NCI-H146 (cell line): Measurements from ENCODE around the gene TTC36.
"Not testable (repeated sequence)": the region's sequence is repeated elsewhere in the genome, so short reads cannot be mapped to it uniquely, and the experiment has no call there.

Experiments
- DNase-seq: peaks from one replicate; lab custom pipeline; 2025; lab: John Stamatoyannopoulos, UW

The TTC36 gene, protein sequence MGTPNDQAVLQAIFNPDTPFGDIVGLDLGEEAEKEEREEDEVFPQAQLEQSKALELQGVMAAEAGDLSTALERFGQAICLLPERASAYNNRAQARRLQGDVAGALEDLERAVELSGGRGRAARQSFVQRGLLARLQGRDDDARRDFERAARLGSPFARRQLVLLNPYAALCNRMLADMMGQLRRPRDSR

DNA sequence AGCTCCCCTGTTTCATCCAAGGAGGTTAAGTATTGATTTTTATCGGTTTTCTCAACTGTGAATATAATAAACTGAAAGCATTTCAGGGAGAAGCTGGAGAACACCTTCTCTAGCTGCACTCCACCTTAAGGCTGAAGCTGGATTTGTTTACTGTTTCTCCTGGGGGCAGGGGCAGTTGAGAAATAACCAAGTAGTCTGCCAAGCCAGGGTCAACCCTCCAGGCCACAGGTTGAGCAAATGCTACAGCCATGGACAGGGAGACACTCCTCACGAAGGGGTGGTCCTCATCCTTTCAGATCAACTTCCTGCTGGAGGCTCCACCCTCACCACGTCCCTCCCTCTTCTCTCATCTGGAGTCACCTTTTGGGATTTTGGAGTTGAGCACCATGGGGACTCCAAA is at the start of gene TTC36:
TSS of gene TTC36 (plus strand) at position 366 of the 400 bp plus-strand sequence. CDS start at position 387, 21 bp downstream.
- no peak for DNase-seq

GRCh38 chr11:118481238-118481637 is 46.0 kb upstream of the TTC36 start:
- not testable (repeated sequence) for DNase-seq

- no peak for DNase-seq
Measured at GRCh38 chr11:118484405-118484804, 42.9 kb upstream of the TTC36 start.

DNA sequence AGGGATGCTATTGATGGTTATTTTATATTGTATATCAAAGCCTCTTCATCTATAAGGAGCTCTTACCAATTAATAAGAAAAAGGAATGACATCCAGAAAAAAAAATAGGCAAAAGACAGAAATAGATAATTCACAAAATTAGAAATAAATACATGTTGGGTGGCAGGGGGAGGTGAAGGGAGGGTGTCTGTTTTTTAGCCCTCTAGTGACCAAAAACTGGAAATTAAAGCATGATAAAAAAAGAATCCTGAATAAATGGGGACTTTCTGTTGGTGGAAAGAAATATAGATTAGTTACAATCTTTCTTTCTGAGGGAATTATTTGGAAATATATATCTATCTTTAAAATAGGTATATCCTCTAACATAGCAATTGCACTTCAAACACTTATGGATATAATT is 42.0 kb upstream of the TTC36 start:
- DNase-seq = no peak

DNA sequence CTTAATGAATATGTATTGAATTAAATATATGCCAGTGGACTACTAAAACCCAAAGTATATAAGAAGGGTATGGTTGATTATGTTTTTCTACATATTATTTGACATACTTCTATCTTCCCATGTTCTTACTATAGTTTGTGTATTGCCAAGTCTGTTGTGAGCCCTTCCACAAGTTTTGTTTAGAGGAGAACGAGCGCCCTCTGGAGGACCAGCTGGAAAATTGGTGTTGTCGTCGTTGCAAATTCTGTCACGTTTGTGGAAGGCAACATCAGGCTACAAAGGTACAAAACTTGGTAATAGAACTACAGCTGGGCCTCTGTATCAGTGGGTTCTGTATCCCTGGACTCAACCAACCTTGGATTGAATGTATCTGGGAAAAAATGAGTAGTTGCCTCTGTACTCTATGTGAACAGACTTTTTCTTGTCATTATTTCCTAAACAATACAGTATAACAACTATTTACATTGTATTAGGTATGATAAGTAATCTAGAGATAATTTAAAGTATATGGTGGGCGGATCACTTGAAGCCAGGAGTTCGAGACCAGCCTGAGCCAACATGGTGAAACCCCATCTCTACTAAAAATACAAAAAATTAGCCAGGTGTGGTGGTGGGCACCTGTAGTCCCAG is 38.7 kb upstream of the TTC36 start:
- DNase-seq = peak; percentile 58

DNA sequence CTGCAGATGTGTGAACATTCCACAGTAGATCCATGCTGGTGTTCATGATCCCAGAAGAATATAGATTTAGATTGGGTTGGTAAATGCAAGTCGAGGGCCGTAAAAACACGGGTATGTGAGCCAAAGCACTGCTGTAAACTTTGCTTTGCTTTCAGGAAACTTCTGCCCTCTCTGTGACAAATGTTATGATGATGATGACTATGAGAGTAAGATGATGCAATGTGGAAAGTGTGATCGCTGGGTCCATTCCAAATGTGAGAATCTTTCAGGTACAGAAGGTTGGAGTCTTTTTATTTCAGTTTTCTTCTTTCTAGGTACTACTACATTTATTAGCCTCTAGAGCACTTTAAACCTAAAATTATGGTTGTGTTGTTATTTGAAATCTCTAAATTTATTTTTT is 36.2 kb upstream of the TTC36 start:
- no peak for DNase-seq

- no peak for DNase-seq
Measured at GRCh38 chr11:118497831-118498230, 29.4 kb upstream of the TTC36 start.

- no peak for DNase-seq
Measured at GRCh38 chr11:118503216-118503615, 24.1 kb upstream of the TTC36 start.

DNA sequence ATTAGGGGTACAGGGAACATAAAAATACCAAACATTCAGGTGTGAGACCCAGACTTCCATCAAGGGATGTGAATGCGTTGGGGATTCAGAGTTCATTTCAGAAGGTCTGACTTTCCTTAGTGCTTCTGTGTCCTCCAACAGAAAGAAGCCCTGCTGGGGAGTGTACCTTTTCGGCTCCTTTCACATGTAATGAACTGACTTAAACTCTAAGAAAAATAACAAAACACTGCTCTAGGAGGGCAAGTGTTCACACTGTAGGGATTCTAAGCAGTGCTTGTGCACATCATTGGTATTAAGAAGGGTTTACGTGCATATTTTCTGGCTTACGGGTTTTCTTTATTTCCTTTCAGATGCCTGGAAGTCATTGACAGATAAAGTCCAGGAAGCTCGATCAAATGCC is 15.7 kb upstream of the TTC36 start:
- no peak for DNase-seq

GRCh38 chr11:118514103-118514502 is 13.2 kb upstream of the TTC36 start:
- DNase-seq = no peak

DNA sequence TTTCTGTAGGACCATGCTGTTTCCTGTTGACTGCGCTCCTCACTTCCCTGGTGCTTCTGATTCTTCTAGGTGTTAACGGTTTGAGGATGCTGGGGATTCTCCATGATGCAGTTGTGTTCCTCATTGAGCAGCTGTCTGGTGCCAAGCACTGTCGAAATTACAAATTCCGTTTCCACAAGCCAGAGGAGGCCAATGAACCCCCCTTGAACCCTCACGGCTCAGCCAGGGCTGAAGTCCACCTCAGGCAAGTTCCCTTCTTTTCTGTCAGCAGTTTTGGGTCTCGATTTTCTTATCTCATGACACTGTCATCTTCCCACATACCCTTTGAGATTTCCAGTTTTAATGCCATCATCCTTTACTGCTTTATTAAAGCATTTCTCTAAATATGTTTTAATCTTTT is 7.7 kb upstream of the TTC36 start:
- DNase-seq = no peak

GRCh38 chr11:118521892-118522311 is 5.4 kb upstream of the TTC36 start:
- DNase-seq = no peak

- DNase-seq = no peak
Measured at GRCh38 chr11:118522571-118523072, 4.7 kb upstream of the TTC36 start.

DNA sequence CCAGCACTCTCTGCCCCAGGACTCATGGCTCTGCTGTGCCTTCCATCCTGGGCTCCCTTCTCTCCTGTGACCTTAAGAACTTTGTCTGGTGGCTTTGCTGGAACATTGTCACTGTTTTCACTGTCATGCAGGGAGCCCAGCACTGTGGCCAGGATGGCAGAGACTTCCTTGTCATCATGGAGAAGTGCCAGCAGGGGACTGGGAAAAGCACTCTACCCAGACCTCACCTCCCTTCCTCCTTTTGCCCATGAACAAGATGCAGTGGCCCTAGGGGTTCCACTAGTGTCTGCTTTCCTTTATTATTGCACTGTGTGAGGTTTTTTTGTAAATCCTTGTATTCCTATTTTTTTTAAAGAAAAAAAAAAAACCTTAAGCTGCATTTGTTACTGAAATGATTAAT is 2.9 kb upstream of the TTC36 start:
- no peak for DNase-seq

GRCh38 chr11:118524757-118525470 is 2.4 kb upstream of the TTC36 start:
- DNase-seq = no peak

DNA sequence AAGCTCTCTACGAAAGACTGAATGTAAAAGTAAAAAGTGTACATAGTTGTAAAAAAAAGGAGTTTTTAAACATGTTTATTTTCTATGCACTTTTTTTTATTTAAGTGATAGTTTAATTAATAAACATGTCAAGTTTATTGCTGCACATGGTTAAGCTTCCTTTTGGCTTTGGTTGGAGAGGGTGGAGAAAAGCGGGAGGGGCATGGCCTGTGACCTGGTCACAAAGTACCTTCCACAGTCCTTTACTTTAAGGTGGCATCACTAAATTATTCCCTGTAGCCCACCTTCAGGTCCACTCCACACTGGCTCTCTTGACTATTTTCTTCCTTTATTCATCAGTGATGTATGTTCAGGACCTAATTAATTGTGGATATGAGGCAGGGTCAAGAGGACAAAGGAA is 586 bp upstream of the TTC36 start:
- DNase-seq = no peak

DNA sequence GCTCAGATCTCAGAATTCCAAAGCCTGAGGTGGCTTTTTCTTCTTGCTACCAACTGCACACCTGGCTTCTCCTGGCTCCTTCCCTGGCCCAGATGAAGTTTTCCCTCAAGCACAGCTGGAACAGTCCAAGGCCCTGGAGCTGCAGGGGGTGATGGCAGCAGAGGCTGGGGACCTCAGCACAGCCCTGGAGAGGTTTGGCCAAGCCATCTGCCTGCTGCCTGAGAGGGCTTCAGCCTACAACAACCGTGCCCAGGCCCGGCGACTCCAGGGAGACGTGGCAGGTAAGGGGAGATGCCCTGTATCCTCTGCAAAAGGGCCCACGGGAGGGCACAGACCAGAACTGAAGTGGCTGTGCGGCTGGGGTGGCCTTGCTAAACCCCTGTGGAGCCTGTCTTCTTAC is 1.2 kb downstream of the TTC36 start:
- DNase-seq = no peak

DNA sequence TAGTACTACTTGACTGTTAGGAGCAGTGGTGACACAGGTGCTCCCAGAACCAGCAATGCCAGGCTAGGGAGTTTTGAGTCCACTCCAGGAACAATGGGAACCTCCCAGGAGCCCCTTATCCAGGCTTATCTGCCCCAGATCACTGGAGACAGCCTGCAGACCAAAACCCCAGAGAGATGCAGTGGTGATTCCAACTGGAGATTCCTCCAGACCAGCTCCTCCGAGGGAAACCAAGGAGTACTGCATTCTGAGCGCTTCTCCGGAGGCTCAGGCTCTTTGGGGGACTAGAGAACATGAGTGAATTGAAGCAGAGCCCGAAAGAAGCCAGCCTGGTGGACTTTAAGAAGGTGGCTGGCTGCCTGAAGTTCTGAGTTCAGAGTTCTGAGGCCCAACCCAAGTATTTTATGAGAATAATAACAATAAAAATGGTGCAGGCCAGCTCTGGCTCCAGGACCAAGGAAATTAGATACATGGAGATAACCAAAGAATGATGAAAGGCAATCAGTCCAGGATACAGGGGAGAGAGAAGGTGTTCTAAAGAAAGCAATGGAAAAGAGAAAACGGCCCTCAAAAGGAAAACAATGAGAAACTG is 2.4 kb downstream of the TTC36 start:
- DNase-seq = no peak

DNA sequence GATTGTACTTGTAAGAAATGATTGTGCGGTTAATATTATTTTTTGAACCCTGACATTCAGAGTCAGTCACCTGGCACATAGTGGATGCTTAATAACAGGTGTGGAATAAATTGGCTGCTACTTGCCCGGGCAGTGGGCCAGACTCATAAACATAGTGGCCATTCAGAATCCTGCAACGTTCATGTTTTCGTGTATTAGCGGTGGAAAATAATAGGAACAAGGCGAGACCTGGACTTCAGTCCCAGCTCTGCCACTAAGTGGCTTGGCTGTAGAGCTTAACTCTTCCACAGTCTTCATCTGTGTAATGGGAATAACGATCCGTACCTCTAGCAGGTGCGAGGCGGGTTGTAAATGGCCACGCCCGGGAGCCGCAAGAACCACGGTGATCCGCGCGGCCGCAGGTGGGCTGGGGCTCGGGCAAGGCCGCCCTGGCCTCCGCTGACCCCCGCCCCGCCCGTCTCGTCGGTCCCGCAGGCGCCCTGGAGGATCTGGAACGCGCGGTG is 3.0 kb downstream of the TTC36 start:
- peak; percentile 74 for DNase-seq

GRCh38 chr11:118530683-118531596 is 3.7 kb downstream of the TTC36 start, which contains the start of gene TMEM25:
TMEM25 (plus strand) TSS chr11:118531192; CDS start chr11:118531802, 610 bp downstream.
- DNase-seq = peak; percentile 79

- no peak for DNase-seq
Measured at GRCh38 chr11:118531597-118532084, 4.4 kb downstream of the TTC36 start.
